ENCODE data around the gene TMCC2. TPM values are rescaled to one million over a fixed set of nuclear protein-coding genes. Genes with fewer than 3 reads are reported as not detected.

Gene TMCC2
- total and polyA plus RNA-seq, 3 donors from 2014 or later, result 8.5 to 14.7 (median 12.1) TPM

DNA sequence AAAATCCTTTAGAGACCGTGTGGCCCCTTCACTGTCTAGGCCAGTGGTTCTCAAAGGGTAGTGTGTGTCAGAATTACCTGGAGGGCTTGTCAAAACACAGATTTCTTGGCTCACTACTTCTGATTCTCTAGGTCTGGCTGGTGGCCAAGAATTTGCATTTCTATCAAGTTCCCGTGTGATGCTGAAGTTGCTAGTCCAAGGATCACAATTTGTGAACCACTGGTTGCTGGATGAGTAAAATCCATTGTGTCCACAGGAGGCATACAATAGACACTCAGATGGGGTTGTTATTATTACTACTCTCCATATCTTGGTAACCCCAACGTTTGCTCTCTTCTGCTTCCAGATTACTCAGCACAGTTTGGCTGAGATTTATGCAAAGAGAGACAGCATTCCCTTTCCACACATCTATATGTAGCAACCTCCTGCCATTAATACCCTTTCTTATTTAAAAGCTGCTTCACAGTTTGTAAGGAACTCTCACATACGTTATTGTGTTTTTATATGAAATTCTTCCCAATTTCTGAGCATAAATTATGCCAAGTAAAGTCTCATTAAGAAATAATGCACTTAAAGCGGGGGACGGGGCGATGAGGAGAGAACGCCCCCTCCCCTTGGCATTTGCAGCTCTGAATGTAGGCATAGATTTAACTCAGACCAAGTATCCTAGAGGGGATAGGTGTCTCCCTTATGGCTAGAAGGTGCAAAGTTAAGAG is 720 bp upstream of the TMCC2 start:
- no peaks in the 10 kb centered on the region for H3K9me3 ChIP-seq
- TF ChIP-seq, protein P1, sequence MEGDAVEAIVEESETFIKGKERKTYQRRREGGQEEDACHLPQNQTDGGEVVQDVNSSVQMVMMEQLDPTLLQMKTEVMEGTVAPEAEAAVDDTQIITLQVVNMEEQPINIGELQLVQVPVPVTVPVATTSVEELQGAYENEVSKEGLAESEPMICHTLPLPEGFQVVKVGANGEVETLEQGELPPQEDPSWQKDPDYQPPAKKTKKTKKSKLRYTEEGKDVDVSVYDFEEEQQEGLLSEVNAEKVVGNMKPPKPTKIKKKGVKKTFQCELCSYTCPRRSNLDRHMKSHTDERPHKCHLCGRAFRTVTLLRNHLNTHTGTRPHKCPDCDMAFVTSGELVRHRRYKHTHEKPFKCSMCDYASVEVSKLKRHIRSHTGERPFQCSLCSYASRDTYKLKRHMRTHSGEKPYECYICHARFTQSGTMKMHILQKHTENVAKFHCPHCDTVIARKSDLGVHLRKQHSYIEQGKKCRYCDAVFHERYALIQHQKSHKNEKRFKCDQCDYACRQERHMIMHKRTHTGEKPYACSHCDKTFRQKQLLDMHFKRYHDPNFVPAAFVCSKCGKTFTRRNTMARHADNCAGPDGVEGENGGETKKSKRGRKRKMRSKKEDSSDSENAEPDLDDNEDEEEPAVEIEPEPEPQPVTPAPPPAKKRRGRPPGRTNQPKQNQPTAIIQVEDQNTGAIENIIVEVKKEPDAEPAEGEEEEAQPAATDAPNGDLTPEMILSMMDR (IDR thresholded peaks at IDR 0.05), result no peak
- TF ChIP-seq POLR2A (IDR thresholded peaks at IDR 0.05), result no peak
- intact Hi-C loops (cut with DNase I; ENCODE audit: low total_unique reads), result no loop called here
- 9 to 13% methylated on average over 8 of the region's 8 CpGs for WGBS, 2 donors
- peaks cover 7% of the 10 kb centered on the region for H3K4me1 ChIP-seq
- peak overlapping the region; percentile 57 to 61 for H3K4me3 ChIP-seq
- H3K27ac ChIP-seq, result no peak overlapping the region
- DNase-seq, result no peak
- no peaks in the 10 kb centered on the region for H3K27me3 ChIP-seq
- no peaks in the 10 kb centered on the region for H3K36me3 ChIP-seq (ENCODE audit: low read depth, missing control alignments)

GRCh38 chr1:205228093-205228521 is 361 bp downstream of the TMCC2 start:
- intact Hi-C loops (cut with DNase I; ENCODE audit: low total_unique reads), result no loop called here
- H3K36me3 ChIP-seq (ENCODE audit: low read depth, missing control alignments), result no peaks in the 10 kb centered on the region
- 0% methylated on average over 8 to 13 of the region's 27 CpGs for WGBS, 2 donors
- no peak for TF ChIP-seq POLR2A (IDR thresholded peaks at IDR 0.05)
- TF ChIP-seq, protein P1 (IDR thresholded peaks at IDR 0.05), result no peak
- no peaks in the 10 kb centered on the region for H3K27me3 ChIP-seq
- peak overlapping the region; percentile 57 to 61 for H3K4me3 ChIP-seq
- no peaks in the 10 kb centered on the region for H3K9me3 ChIP-seq
- DNase-seq, result no peak
- H3K27ac ChIP-seq, result no peak overlapping the region
- H3K4me1 ChIP-seq, result peaks cover 7% of the 10 kb centered on the region

GRCh38 chr1:205229399-205229871 is 1.7 kb downstream of the TMCC2 start:
- H3K36me3 ChIP-seq (ENCODE audit: low read depth, missing control alignments), result no peaks in the 10 kb centered on the region
- 3 to 5% methylated on average over 10 to 15 of the region's 15 CpGs for WGBS, 2 donors
- no peaks in the 10 kb centered on the region for H3K9me3 ChIP-seq
- H3K4me3 ChIP-seq, result peak overlapping the region in 1 of 2 donors; percentile 61
- H3K27me3 ChIP-seq, result no peaks in the 10 kb centered on the region
- peaks cover 7% of the 10 kb centered on the region for H3K4me1 ChIP-seq
- peak; percentile 47 for DNase-seq
- H3K27ac ChIP-seq, result no peak overlapping the region
- intact Hi-C loops (cut with DNase I; ENCODE audit: low total_unique reads), result no loop called here
- TF ChIP-seq, protein P1 (IDR thresholded peaks at IDR 0.05), result no peak
- TF ChIP-seq POLR2A (IDR thresholded peaks at IDR 0.05), result no peak

GRCh38 chr1:205229916-205230700 is 2.4 kb downstream of the TMCC2 start:
- no peak for TF ChIP-seq POLR2A (IDR thresholded peaks at IDR 0.05)
- TF ChIP-seq, protein P1 (IDR thresholded peaks at IDR 0.05), result no peak
- H3K27ac ChIP-seq, result no peak overlapping the region
- no peaks in the 10 kb centered on the region for H3K9me3 ChIP-seq
- no peaks in the 10 kb centered on the region for H3K27me3 ChIP-seq
- H3K36me3 ChIP-seq (ENCODE audit: low read depth, missing control alignments), result no peaks in the 10 kb centered on the region
- DNase-seq, result no peak
- intact Hi-C loops (cut with DNase I; ENCODE audit: low total_unique reads), result no loop called here
- H3K4me3 ChIP-seq, result no peak overlapping the region
- peaks cover 8% of the 10 kb centered on the region for H3K4me1 ChIP-seq
- WGBS, 2 donors, result 36 to 43% methylated on average over 10 of the region's 10 CpGs

Data from testis (tissue), 3 donors.